ENCODE results near the gene MSL1.

GRCh38 chr17:40098846-40099618, 22.7 kb upstream of the MSL1 start:
- no peak for TF ChIP-seq CTCF (IDR thresholded peaks at IDR 0.05; ENCODE audit: low read length)
- no peak for TF ChIP-seq EZH2 (IDR thresholded peaks at IDR 0.05; ENCODE audit: borderline replicate concordance, low read length)
